K562 (cell line): ENCODE measurements around the gene PELI2. TPM values are rescaled to one million over a fixed set of nuclear protein-coding genes. Genes with fewer than 3 reads are reported as not detected.

Experiments used
- ATAC-seq: fragments of 200-7000 bp; cut with Tn5 transposase; 3 replicates; pipeline ENCODE4 v1.9.1; 2020; ENCODE audit warnings: moderate library complexity
- BruUV-seq: library from RNA; stranded (reverse); fragments of 400-500 nt; replicated peaks from 2 replicates; lab custom pipeline; 2021; lab: Mats Ljungman, UMichigan
- CTCF ChIA-PET: fragments of 300-600 bp; formaldehyde crosslinking; extraction: SDS; loops from one replicate; lab custom pipeline; 2021; ENCODE audit warnings: low intra/inter-chr PET ratio; lab: Yijun Ruan, JAX
- POLR2A ChIA-PET: fragments of 300-600, 350-650 bp; sonication (Branson Sonifier 250); formaldehyde crosslinking; extraction: SDS; loops from one replicate; lab custom pipeline; 2021; ENCODE audit warnings: antibody characterized with exemption, inconsistent platforms; lab: Yijun Ruan, JAX
- DNase-seq, 4 experiments: peaks; one replicate each; pipeline versions ENCODE4 v3.0.0 to v3.0.0-alpha.2; 2011 to 2018; ENCODE audit warnings: low spot score in 3 of 4, mixed read lengths in 3 of 4; ENCODE audit errors: extremely low read depth in 1 of 4
- FAIRE-seq: peaks from 2 replicates; lab custom pipeline; 2011; peaks lifted over from hg19 to GRCh38; lab: Jason Lieb, UNC
- H2AFZ ChIP-seq: 2 replicates; pipeline ENCODE4 v1.6.0; 2011; ENCODE audit warnings: low read depth, low read length, control low read depth, inconsistent platforms
- H3K27ac ChIP-seq: fragments of 200-600 bp; 3 replicates; pipeline ENCODE4 v1.8.0; 2011; ENCODE audit warnings: low read depth, mild to moderate bottlenecking, control low read depth, inconsistent platforms, low read length, moderate library complexity, mixed read lengths; ENCODE audit errors: extremely low read depth
- H3K27me3 ChIP-seq, 2 experiments: fragments of 300-600 bp in 1 of 2; 2 replicates in 1 of 2; 3 replicates in 1 of 2; pipeline versions ENCODE4 v1.6.0 to v1.8.0; 2011; ENCODE audit warnings: inconsistent platforms in 2 of 2, low read length in 2 of 2, mild to moderate bottlenecking in 1 of 2, mixed read lengths in 1 of 2, moderate library complexity in 1 of 2; ENCODE audit not compliant: control insufficient read depth in 2 of 2, insufficient read depth in 2 of 2
- H3K36me3 ChIP-seq: fragments of 300-600 bp; 3 replicates; pipeline ENCODE4 v1.8.0; 2011; ENCODE audit warnings: mild to moderate bottlenecking, low read length, inconsistent platforms; ENCODE audit not compliant: control insufficient read depth, insufficient read depth
- H3K4me1 ChIP-seq, 2 experiments: fragments of 200-600 bp in 1 of 2; replicated peaks in 1 of 2; 2 replicates in 1 of 2; 3 replicates in 1 of 2; pipeline versions ENCODE4 v1.5.1 to v1.8.0; 2011; ENCODE audit warnings: inconsistent platforms in 2 of 2, low read length in 2 of 2, mild to moderate bottlenecking in 1 of 2, mixed read lengths in 1 of 2, moderate library complexity in 1 of 2; ENCODE audit not compliant: control insufficient read depth in 2 of 2, insufficient read depth in 2 of 2
- H3K4me2 ChIP-seq: 2 replicates; pipeline ENCODE4 v1.6.1; 2011; ENCODE audit warnings: low read length, control low read depth, inconsistent platforms, mixed read lengths; ENCODE audit not compliant: insufficient read depth
- H3K4me3 ChIP-seq: fragments of 200-600 bp; sonication (generic), shearing (Covaris generic); 2 replicates; pipeline ENCODE4 v1.5.1; 2016; ENCODE audit warnings: control low read depth, inconsistent platforms
- H3K79me2 ChIP-seq: fragments of 200-600 bp; 3 replicates; pipeline ENCODE4 v1.8.0; 2011; ENCODE audit warnings: low read length, inconsistent platforms; ENCODE audit not compliant: control insufficient read depth, insufficient read depth
- H3K9ac ChIP-seq, 2 experiments: 2 replicates each; pipeline versions ENCODE4 v1.6.0 to v1.6.1; 2011; ENCODE audit warnings: low read depth in 2 of 2, low read length in 2 of 2, control low read depth in 1 of 2, inconsistent platforms in 1 of 2, mild to moderate bottlenecking in 1 of 2, mixed read lengths in 1 of 2; ENCODE audit not compliant: insufficient read depth in 1 of 2
- H3K9me1 ChIP-seq: one replicate; pipeline ENCODE4 v1.6.0; 2011; ENCODE audit warnings: inconsistent platforms, mild to moderate bottlenecking, low read length, moderate library complexity; ENCODE audit not compliant: control insufficient read depth, insufficient read depth
- H3K9me3 ChIP-seq: replicated peaks from 2 replicates; pipeline ENCODE4 v1.5.1; 2011; ENCODE audit warnings: low read depth, low read length, inconsistent platforms; ENCODE audit not compliant: control insufficient read depth, insufficient read depth
- H4K20me1 ChIP-seq: replicated peaks from 2 replicates; pipeline ENCODE4 v1.6.1; 2011; ENCODE audit warnings: low read length, inconsistent platforms, mixed read lengths; ENCODE audit not compliant: control insufficient read depth, insufficient read depth
- BDP1 ChIP-seq: IDR thresholded peaks from 3 replicates; pipeline ENCODE4 v1.6.1; 2011; ENCODE audit not compliant: insufficient read length, insufficient read depth
- CHD1 ChIP-seq: fragments of 200-600 bp; sonication (generic); IDR thresholded peaks from one replicate; pipeline ENCODE4 v1.6.1; 2012; ENCODE audit warnings: mild to moderate bottlenecking, moderate library complexity, low read length, inconsistent platforms
- FOXK2 ChIP-seq, 2 experiments: fragments of 450-650 bp; IDR thresholded peaks in 1 of 2; conservative IDR thresholded peaks in 1 of 2; 2 replicates each; pipeline ENCODE4 v1.6.1; 2016; ENCODE audit warnings: low read depth in 2 of 2, mild to moderate bottlenecking in 1 of 2
- GATAD2A ChIP-seq: fragments of 450-650 bp; IDR thresholded peaks from 2 replicates; pipeline ENCODE4 v1.6.1; 2017
- ILF3 ChIP-seq: fragments of 450-650 bp; IDR thresholded peaks from 2 replicates; pipeline ENCODE4 v1.6.1; 2018; ENCODE audit warnings: antibody characterized with exemption, mild to moderate bottlenecking, moderate library complexity, borderline replicate concordance
- IRF2 ChIP-seq: sonication (generic); formaldehyde crosslinking; IDR thresholded peaks from 2 replicates; pipeline ENCODE4 v1.8.1; 2022; ENCODE audit warnings: mild to moderate bottlenecking, missing genetic modification reagents
- L3MBTL2 ChIP-seq: fragments of 450-650 bp; IDR thresholded peaks from 2 replicates; pipeline ENCODE4 v1.6.1; 2016; ENCODE audit warnings: mild to moderate bottlenecking, moderate library complexity
- NFIC ChIP-seq: fragments of 450-650 bp; IDR thresholded peaks from 2 replicates; pipeline ENCODE4 v1.6.1; 2017; ENCODE audit warnings: mild to moderate bottlenecking, inconsistent platforms
- PHB ChIP-seq: fragments of 250-450 bp; sonication (Bioruptor Pico); IDR thresholded peaks from 2 replicates; pipeline ENCODE4 v1.5.0; 2021
- RFX5 ChIP-seq: IDR thresholded peaks from 2 replicates; pipeline ENCODE4 v1.6.1; 2011; ENCODE audit warnings: low read depth, mild to moderate bottlenecking, improper control_type of control experiment, low read length
- SMAD1 ChIP-seq: fragments of 150-350 bp; IDR thresholded peaks from 2 replicates; pipeline ENCODE4 v1.6.1; 2014; ENCODE audit warnings: low read length, low read depth; ENCODE audit not compliant: partially characterized antibody
- ZNF316 ChIP-seq: fragments of 450-650 bp; IDR thresholded peaks from 2 replicates; pipeline ENCODE4 v1.6.1; 2016
- ZNF589 ChIP-seq: fragments of 200-800 bp; sonication (Bioruptor generic); IDR thresholded peaks from 2 replicates; pipeline ENCODE4 v1.6.1; 2016; ENCODE audit warnings: low read depth, missing genetic modification characterization, missing compliant biosample characterization
- WGBS: fragments of 100-300 bp; shearing (Covaris generic); methylation state at CpG from one replicate; pipeline ENCODE4 v1.1.6; 2016; ENCODE audit warnings: low coverage, mixed read lengths; ENCODE audit not compliant: insufficient coverage; ENCODE audit errors: missing lambda C conversion rate; 5-methylcytosine and 5-hydroxymethylcytosine counted together
- in situ Hi-C: fragments of 300-500 bp; cut with MboI; formaldehyde crosslinking; loops from 4 replicates; pipeline ENCODE4 v1.15.0; 2018; ENCODE audit warnings: inconsistent platforms, mixed read lengths
- intact Hi-C: fragments of 100-400 bp; cut with micrococcal nuclease; formaldehyde crosslinking; loops from 2 replicates; pipeline ENCODE4 v1.14.2; 2022
- polyA plus RNA-seq, 8 experiments: library from polyadenylated mRNA; depleted of rRNA in 4 of 8; stranded (reverse) in 5 of 8; unstranded in 3 of 8; fragments of >200 nt; fragmentation: Nextera tagmentation in 2 of 8; fragmentation: Illumina TruSeq in 1 of 8; extraction: Ambion mirVana in 2 of 8; extraction: Trizol in 1 of 8; gene quantifications; 2 replicates each; pipeline versions ENCODE4 v1.2.1 to v1.2.3, GENCODE V29; 2011 to 2014; ENCODE audit warnings: inconsistent platforms in 1 of 8, missing spikeins in 1 of 8
- total RNA-seq, 7 experiments: library from RNA; depleted of rRNA in 6 of 7; stranded (reverse); fragments of >200 nt in 6 of 7; fragmentation: Illumina TruSeq in 2 of 7; extraction: Trizol in 2 of 7; gene quantifications; 2 replicates each; pipeline versions ENCODE4 v1.2.1 to v1.2.3, GENCODE V29; 2011 to 2021; ENCODE audit warnings: low replicate concordance in 1 of 7

The PELI2 gene
- total and polyA plus RNA-seq, 9 of the 15 experiments (the other 6 are each of a cell fraction or from before 2014, with no cell fraction given), result 0.20 to 1.5 (median 0.44) TPM

DNA sequence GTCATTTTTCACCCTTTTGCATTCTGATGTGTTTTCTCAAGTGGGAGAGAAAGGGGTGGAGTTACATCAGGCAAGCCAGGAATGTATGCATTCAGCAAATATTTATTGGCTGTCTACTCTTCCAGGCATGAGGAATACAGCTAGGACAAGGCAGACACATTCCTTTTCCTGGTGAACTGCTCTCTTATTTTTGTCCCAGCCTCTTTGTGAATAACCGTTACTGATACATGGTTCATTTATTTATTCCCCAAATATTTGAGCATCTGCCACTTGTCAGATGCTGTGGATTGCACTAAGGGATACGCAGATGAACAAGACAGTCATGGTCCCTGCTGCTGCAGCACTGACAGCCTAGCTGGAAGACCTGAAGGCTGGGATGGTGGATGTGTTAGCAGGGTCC is 6.1 kb downstream of the PELI2 start:
- Histone ChIP-seq H2AFZ (no peak overlapping the region), H3K9me3 (no peaks in the 10 kb centered on the region), H3K27me3 (peaks cover 7 to 15% of the 10 kb centered on the region in 2 experiments), H3K27ac (no peak overlapping the region), H3K4me1 (peaks cover 0 to 2% of the 10 kb centered on the region in 2 experiments; a peak in 1 of 5 replicates), H3K79me2 (no peaks in the 10 kb centered on the region), H3K4me2 (no peak overlapping the region), H3K36me3 (no peaks in the 10 kb centered on the region), H3K4me3 (no peak overlapping the region), H3K9ac (no peak overlapping the region), H3K9me1 (no peaks in the 10 kb centered on the region), H4K20me1 (no peaks in the 10 kb centered on the region)
- no peak for FAIRE-seq
- TF ChIP-seq BDP1, result no peak
- TF ChIP-seq PHB (CRISPR knock-in tag), result no peak
- no peak for TF ChIP-seq GATAD2A
- TF ChIP-seq ZNF316, result no peak
- no peak for TF ChIP-seq IRF2 (CRISPR knock-in tag)
- no peak for TF ChIP-seq SMAD1
- TF ChIP-seq RFX5, result no peak
- TF ChIP-seq CHD1, result no peak
- no peak for TF ChIP-seq NFIC
- TF ChIP-seq L3MBTL2, result no peak
- TF ChIP-seq ZNF589 (CRISPR knock-in tag), result no peak
- no peak for TF ChIP-seq ILF3
- no peak for TF ChIP-seq FOXK2 (conservative IDR thresholded peaks at IDR 0.05 in 1 of 2, IDR thresholded peaks at IDR 0.05 in 1 of 2; ENCODE audit: low read depth in 2 of 2)
- in situ Hi-C loops, result no loop called here
- no peak for DNase-seq
- no peak for ATAC-seq
- intact Hi-C loops, result no loop called here
- 0% methylated on average over 2 of the region's 2 CpGs for WGBS
- BruUV-seq, result no TSS peak
- CTCF ChIA-PET, result no interaction called here
- POLR2A ChIA-PET, result interaction anchor here (1.0 kb wide), 1 partner anchor 10 kb away, joined by 3 read pairs; no protein-coding TSS in a partner anchor
